GM18868 (cell line): ENCODE measurements around the gene HTR6.
"Not testable (repeated sequence)": the region's sequence is repeated elsewhere in the genome, so short reads cannot be mapped to it uniquely, and the experiment has no call there.

ENCODE experiments used
- ATAC-seq: cut with Tn5 transposase; IDR thresholded peaks from one replicate; pipeline ENCODE4 v1.9.1; 2021; ENCODE audit warnings: mild to moderate bottlenecking, moderate library complexity; ENCODE audit not compliant: unreplicated experiment

HTR6 gene

GRCh38 chr1:19637606-19638005 lies 27.1 kb upstream of the HTR6 start:
- no peak for ATAC-seq

GRCh38 chr1:19639228-19639627 lies 25.4 kb upstream of the HTR6 start:
- ATAC-seq: not testable (repeated sequence)

GRCh38 chr1:19639999-19640362 lies 24.7 kb upstream of the HTR6 start:
- ATAC-seq: no peak

GRCh38 chr1:19640363-19641316 lies 24.0 kb upstream of the HTR6 start:
- no peak for ATAC-seq

DNA sequence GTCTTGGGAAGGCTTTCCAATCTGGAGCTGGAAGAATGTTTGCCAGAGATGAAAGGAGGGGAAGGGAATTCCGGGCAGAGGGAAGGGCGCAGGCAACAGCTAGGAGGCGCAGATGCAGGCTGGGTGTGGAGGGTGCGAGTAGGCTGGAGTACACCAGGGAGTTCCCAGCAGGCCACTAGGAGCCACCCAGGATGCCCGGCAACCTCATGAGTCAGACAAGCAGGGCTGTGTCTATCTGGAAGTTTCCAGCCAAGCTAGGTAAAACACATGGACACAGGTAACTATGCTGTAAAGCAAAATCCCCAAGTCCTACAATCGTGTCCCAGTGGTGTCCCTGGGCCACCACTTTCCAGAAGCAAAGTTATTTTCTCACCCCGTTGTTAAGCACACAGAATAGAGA lies 21.6 kb upstream of the HTR6 start:
- ATAC-seq: no peak

DNA sequence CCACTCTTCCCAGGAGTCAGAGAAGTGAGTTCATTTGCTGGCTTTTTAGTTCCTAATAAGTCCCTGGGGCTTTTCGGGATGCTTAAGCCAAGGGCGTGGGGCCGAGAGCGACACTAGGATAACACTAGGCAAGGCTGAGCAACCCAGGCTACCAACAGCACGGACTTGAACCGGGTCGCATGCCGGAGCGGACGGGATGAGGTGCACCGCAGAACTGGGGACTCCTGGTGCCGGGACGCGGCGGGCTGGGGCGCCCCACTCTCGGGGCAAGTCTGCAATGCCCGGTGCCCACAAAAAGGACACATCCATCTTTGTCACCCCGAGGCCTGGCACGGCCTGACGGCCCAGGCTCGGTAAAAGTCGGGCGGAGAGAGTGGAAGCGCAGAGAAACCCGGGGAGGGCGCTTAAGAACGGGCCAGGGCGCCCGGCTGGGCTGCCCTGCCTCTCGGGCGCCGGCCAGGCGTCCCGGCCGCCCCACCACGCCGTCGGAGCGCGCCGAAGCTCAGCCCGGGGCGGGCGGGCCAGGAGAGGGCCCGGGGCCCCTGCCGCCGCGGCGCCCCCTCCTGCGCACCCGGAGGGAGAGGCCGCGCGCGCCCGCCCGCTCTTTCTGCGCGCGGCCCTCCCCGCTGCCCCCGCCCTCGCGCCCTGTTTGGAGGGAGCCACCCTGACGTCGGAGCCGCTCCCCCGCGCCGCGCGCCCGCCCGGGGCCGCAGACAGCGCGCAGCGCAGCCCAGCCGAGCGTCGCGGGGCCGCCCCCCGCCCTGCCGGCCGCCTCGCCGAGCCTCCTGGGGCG lies 20.9 kb upstream of the HTR6 start, which contains the start of gene NBL1:
NBL1 (plus strand) TSS at position 710 of the 793 bp plus-strand sequence. CDS start 10,720 bp downstream, outside the sequence.
- ATAC-seq: peak; percentile 64

DNA sequence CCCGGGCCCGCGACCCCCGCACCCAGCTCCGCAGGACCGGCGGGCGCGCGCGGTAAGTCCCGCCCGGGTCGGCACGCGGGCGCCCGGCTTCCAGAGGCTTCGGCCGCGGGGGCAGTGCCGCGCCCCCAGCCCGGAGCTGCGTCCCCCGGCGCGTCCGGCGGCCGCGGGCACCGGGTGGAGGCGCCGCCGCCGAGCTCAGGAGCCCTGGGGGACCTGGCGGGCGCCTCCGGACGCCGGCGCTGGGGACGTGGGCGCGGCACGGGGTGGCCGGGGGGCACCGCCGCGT lies 20.3 kb upstream of the HTR6 start:
- ATAC-seq: peak; percentile 16

DNA sequence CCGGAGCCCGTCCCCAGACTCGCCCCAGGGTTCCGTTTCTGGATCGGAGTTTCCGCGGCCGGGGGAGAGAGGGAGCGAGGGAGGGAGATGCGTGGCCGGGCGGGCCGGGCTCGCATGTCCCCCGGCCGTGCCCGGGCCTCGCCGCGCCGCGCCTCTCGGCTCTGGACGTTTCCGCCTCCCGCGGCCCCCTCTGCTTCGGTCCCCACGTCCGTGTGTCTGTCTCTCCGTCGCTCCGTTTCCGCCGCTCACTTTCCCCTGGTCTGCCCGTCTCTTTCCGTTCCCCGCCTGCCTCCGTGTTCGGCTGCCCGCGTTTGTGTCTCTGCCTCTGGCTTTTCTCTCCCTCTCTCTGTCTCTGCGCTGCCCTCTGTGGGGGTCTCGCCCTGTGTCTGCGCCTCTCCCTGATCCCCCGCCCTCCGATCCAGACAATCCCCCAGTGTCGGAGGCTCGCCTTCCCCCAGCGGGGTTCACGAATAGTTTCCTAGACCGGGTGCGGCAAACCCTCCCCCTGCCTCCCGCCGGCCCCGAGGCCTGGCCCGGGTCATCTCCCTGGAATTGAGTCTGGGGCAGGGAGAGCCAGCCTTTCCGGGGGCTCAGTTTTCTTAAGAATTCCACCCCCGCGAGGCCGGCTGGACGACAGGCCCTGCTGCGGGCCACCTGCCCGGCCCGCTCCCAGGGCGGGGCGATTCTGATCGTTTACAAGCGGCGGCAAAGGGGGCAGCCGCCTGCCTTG lies 19.8 kb upstream of the HTR6 start:
- ATAC-seq: peak; percentile 28

DNA sequence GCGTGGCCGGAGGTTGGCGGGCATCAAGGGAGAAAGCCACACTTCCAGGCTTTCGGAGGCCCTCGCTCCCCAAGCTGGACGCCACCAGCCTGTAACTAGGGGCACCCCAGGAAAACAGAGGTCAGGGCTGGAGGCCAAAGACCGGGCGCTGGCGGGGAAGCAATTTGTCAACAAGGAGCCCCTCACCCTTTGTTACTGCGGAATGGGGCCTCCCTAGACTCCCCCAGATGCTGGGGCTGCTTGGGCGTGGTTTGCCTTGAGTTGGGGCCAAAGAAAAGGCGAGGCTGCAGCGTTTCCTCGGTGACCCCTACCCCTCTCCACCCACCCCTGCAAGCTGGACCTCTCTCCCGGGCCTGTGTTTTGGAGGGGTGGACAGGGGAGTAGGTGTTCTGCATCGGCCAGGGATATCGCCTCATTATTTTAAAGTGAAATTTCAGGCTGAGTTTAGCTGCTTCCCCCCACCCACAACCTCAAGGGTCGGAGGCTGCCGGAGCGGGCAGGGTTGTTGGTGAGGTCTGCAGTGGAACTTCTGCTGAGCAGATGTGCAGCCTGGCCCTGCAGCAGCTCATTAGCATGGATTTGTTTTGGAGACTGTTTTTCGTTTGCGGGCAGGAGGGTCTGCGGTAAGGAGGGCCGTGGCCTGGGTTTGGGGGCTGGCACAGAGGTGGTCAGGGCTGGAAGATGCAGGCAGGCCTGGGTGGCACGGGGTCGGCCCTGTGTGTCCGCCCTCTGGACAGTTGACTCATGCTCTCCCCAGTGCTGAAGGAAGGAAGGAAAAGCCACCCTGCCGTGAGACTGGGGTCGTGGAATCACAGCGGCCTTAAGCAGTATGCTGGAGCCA lies 19.0 kb upstream of the HTR6 start:
- no peak for ATAC-seq

DNA sequence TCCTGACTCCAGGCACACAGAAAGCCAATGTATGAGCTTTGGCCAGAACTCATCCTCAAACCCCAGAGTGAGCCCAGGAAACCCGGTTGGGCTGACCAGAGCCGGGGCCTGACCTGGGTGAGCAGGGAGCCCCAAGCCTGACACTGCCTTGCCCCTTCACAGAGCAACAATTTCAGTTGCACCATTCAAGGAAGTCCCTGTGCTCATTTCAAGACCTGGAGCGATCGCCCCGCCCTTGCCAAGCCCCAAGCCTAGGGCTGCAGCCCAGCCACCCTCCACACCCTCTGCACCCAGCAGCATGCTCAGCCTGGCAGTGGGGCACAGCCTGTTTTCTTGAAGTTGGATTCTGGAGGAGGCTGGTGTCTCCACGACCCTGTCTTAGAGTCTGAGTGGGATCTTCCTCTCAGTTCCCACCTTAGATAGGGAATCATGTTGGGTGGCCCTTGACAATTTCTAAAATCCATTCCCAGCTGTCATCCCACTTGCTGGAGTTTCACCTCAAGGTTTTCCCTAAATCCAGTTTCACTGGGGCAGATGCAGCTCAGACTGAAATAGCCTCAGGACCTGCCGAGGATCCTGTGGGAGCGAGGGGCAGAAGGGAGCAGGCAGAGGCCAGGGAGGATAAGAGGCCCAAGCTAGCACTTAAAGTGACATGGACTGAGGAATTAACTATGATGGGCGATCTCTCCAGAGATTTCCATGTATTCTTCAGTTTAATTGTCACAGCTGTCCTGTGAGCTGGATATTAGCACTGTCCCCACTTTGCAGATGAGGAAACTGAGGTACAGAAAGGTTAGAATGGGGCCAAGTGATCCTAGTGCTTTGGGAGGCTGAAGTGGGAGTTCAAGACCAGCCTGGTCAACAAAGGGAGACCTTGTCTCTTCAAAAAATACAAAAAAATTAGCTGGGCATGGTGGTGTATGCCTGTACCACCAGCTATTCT lies 18.0 kb upstream of the HTR6 start:
- ATAC-seq: no peak

GRCh38 chr1:19647643-19648042 lies 17.0 kb upstream of the HTR6 start:
- no peak for ATAC-seq

DNA sequence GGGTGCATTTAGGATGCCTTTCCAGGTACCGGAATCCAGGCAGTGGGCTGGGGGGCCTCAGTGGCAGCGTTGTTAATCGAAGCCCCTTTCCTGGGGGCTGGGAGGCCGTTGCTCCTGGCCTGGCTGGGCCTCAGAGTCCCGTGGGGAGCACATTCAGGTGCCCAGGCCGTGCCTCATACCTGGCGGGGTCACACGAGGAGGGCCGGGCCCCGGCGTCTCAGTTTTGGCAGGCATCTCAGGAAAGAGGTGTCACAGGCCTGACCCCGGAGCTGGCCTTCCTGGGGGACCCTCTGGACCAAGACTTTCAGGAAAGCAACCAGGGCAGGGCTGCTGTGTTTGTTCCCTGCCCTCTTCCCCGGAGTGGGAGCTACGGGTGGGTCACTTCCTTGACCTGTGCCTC lies 16.4 kb upstream of the HTR6 start:
- no peak for ATAC-seq

GRCh38 chr1:19648689-19649088 lies 16.0 kb upstream of the HTR6 start:
- ATAC-seq: no peak

DNA sequence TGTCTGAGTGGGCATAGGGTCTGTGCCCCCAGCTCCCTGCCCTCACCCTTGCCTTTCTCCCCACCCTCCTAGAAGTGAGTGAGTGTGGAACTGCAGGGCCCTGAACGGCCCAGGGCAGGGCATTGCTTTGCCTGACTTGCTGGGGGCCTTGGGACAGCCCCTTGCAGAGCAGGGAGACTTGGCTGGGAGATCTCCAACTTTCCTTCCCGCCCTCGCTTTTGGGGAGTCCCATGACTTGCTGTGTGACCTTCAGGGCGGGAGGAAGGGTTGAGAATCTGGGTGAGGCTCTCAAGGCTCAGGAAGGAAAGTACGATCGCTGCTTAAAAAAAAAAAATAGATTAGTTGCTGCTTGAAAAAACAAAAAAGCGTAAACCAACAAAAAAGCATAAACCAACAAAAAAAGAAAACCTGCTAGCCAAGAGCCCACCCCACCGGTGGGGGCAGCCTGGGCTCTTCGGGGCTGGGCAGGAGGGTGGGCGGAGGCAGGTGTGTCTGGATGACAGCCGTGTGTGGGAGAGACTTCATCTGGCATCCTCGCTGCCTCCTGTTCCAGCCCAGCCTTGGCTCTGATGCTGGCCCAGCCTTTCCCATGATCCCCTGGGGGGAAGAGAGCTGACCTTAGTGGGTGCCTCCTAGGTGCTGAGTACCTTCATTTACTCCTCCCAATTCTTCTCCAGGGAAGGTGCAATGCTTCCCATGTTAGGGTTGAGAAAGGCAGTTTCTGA lies 14.1 kb upstream of the HTR6 start:
- no peak for ATAC-seq

- no peak for ATAC-seq
Measured at GRCh38 chr1:19651141-19651737, 13.4 kb upstream of the HTR6 start.

- no peak for ATAC-seq
Measured at GRCh38 chr1:19654386-19654785, 10.3 kb upstream of the HTR6 start.

DNA sequence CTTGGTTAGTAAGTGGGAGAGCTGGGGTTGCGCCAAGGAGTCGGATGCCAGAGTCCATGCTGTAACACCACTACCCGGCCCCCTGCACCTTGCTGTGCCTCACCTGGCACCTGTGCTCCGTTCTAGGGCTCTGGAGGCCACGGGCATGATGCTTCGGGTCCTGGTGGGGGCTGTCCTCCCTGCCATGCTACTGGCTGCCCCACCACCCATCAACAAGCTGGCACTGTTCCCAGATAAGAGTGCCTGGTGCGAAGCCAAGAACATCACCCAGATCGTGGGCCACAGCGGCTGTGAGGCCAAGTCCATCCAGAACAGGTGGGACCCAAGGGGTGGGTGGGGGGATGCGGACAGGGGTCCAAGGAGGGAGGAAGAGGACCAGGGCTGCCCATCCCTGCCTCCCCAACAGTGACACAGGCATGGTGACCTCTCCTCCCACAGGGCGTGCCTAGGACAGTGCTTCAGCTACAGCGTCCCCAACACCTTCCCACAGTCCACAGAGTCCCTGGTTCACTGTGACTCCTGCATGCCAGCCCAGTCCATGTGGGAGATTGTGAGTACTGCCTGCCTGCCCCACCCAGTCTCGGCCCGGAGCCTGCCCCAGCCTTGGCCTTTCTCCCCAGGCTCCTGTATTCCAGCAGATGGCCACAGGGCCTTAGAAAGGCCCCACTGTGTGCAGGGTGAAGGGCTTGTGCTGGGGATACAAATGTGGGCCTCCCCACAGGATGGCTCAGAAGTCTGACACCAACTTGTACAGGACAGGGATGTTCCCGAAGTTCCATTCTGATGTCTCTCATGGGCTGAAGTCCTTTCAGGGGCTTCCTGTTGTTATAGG lies 9.6 kb upstream of the HTR6 start:
- no peak for ATAC-seq

- ATAC-seq: no peak
Measured at GRCh38 chr1:19655718-19656080, 9.0 kb upstream of the HTR6 start.
